Measurements from ENCODE around the gene KIF7. TPM values are rescaled to one million over a fixed set of nuclear protein-coding genes. Genes with fewer than 3 reads are reported as not detected.

The KIF7 gene
- total RNA-seq, 5 donors from 2014 or later (not counting 1 experiment from before 2014, with no cell fraction given) = 0.07 to 0.26 (median 0.20) TPM

DNA sequence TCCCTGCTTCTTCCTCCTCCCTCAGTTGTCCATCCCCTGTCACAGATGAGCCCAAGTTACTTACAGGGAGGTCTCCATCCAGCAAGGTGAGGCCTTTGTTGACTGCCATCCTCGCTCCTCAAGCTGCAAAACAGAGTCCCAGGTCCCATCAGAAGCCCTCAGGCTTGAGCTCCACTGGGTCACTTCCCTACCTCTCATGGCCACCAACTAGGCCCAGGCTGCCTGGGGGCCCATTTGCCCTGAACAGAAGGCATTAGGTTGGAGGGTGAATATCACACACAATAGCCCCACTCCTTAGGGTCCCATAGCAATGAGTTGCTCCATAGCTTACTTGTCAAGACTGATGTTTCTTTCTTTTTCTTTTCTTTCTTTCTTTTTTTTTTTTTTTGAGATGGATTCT is 22.1 kb upstream of the KIF7 start:
- no peak overlapping the region for H3K4me3 ChIP-seq (ENCODE audit: control insufficient read depth in 1 of 2, extremely low read depth in 1 of 2, low read length in 1 of 2)
- Mint-ChIP-seq H3K4me3 (no peak overlapping the region), H3K36me3 (peaks cover 13% of the 10 kb centered on the region), H3K27ac (no peak overlapping the region), H3K27me3 (peaks cover 0 to 4% of the 10 kb centered on the region in 2 donors), H3K4me1 (no peaks in the 10 kb centered on the region), H3K9me3 (no peaks in the 10 kb centered on the region)
- ATAC-seq (replicated peaks in 1 of 4) (no peak), DNase-seq (no peak)
- POLR2A ChIA-PET = no interaction called here
- H3K36me3 ChIP-seq (ENCODE audit: control insufficient read depth in 2 of 2, extremely low read depth in 1 of 2, insufficient read depth in 1 of 2, low read length in 1 of 2) = no peaks in the 10 kb centered on the region
- H3K27me3 ChIP-seq (replicated peaks in 1 of 2; ENCODE audit: control insufficient read depth in 2 of 2, extremely low read depth in 1 of 2, insufficient read depth in 2 of 2, low read length in 1 of 2) = peaks cover 0 to 2% of the 10 kb centered on the region in 2 experiments
- 67% methylated on average over 1 of the region's 1 CpG for WGBS (ENCODE audit: insufficient coverage)
- H3K27ac ChIP-seq (ENCODE audit: low read length) = no peak overlapping the region
- no peaks in the 10 kb centered on the region for H3K4me1 ChIP-seq (ENCODE audit: control insufficient read depth in 1 of 2, extremely low read depth in 1 of 2, insufficient read depth in 2 of 2, low read length in 2 of 2)
- H3K9me3 ChIP-seq = no peaks in the 10 kb centered on the region
- CTCF ChIA-PET = no interaction called here

- H3K4me3 Mint-ChIP-seq = no peak overlapping the region
- H3K27ac Mint-ChIP-seq = no peak overlapping the region
- ChIA-PET CTCF (no interaction called here), POLR2A (interaction anchor here in 1 of 2 donors (0.5 kb wide), 1 partner anchor 100 kb away, joined by 3 read pairs; no protein-coding TSS in a partner anchor)
- no CpG with 5 or more reads among the region's 6 CpGs for WGBS (ENCODE audit: insufficient coverage)
- Histone ChIP-seq H3K4me3 (ENCODE audit: control insufficient read depth in 1 of 2, extremely low read depth in 1 of 2, low read length in 1 of 2) (no peak overlapping the region), H3K27me3 (replicated peaks in 1 of 2; ENCODE audit: control insufficient read depth in 2 of 2, extremely low read depth in 1 of 2, insufficient read depth in 2 of 2, low read length in 1 of 2) (peaks cover 0 to 9% of the 10 kb centered on the region in 2 experiments), H3K4me1 (ENCODE audit: control insufficient read depth in 1 of 2, extremely low read depth in 1 of 2, insufficient read depth in 2 of 2, low read length in 2 of 2) (no peaks in the 10 kb centered on the region), H3K27ac (ENCODE audit: low read length) (no peak overlapping the region), H3K36me3 (ENCODE audit: control insufficient read depth in 2 of 2, extremely low read depth in 1 of 2, insufficient read depth in 1 of 2, low read length in 1 of 2) (no peaks in the 10 kb centered on the region), H3K9me3 (no peaks in the 10 kb centered on the region)
- peaks cover 0 to 4% of the 10 kb centered on the region in 2 donors for H3K27me3 Mint-ChIP-seq
- DNase-seq (no peak), ATAC-seq (replicated peaks in 1 of 4) (no peak)
- peaks cover 5% of the 10 kb centered on the region for H3K36me3 Mint-ChIP-seq
- H3K4me1 Mint-ChIP-seq = no peaks in the 10 kb centered on the region
- H3K9me3 Mint-ChIP-seq = no peaks in the 10 kb centered on the region
These were observed 20.3 kb upstream of the KIF7 start for GRCh38 chr15:89675606-89676005.

DNA sequence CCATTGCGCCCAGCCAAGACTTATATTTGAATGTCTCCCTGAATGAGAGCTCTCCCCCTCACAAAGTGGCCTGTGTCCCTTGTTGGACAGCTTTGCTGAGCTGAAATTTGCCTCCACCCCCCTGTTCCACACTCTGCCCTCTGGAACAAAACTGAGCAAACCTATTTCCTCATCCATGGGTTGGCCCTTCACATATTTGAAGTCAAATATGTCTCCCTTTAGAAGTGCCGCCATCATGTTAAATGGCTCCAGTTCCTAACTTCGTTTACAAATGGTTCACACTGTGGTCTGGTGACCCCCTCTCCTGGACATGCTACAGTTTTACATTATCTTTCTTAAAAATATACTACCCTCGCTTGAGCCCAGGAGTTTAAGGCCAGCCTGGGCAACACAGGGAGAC is 19.3 kb upstream of the KIF7 start:
- CTCF ChIA-PET = no interaction called here
- H3K4me3 Mint-ChIP-seq = no peak overlapping the region
- H3K4me1 Mint-ChIP-seq = no peaks in the 10 kb centered on the region
- Histone ChIP-seq H3K4me1 (ENCODE audit: control insufficient read depth in 1 of 2, extremely low read depth in 1 of 2, insufficient read depth in 2 of 2, low read length in 2 of 2) (no peaks in the 10 kb centered on the region), H3K36me3 (ENCODE audit: control insufficient read depth in 2 of 2, extremely low read depth in 1 of 2, insufficient read depth in 1 of 2, low read length in 1 of 2) (no peaks in the 10 kb centered on the region), H3K27ac (ENCODE audit: low read length) (no peak overlapping the region), H3K9me3 (no peaks in the 10 kb centered on the region), H3K4me3 (ENCODE audit: control insufficient read depth in 1 of 2, extremely low read depth in 1 of 2, low read length in 1 of 2) (no peak overlapping the region), H3K27me3 (replicated peaks in 1 of 2; ENCODE audit: control insufficient read depth in 2 of 2, extremely low read depth in 1 of 2, insufficient read depth in 2 of 2, low read length in 1 of 2) (peaks cover 0 to 14% of the 10 kb centered on the region in 2 experiments)
- peaks cover 0 to 4% of the 10 kb centered on the region in 2 donors for H3K27me3 Mint-ChIP-seq
- no peaks in the 10 kb centered on the region for H3K9me3 Mint-ChIP-seq
- no peaks in the 10 kb centered on the region for H3K36me3 Mint-ChIP-seq
- no peak overlapping the region for H3K27ac Mint-ChIP-seq
- 67% methylated on average over 3 of the region's 4 CpGs for WGBS (ENCODE audit: insufficient coverage)
- no peak for ATAC-seq (replicated peaks in 1 of 4)
- DNase-seq = no peak
- POLR2A ChIA-PET = no interaction called here

DNA sequence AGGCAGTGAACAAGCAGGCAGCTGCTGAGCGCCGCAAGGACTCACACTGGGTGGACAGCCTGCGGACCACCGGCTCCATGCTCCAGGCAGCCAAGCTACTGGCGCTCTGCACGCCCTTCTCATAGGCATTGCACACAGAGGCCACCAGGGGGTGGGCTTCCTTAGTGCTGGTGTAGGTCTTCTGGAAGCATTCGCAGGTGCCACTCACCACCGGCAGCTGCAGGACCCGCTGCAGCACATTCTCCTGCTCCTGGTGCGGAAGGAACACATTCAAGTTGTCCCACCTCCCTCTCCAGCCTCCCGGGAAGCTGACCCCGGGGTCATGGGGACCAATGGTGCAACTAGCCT is 17.9 kb upstream of the KIF7 start:
- H3K27me3 ChIP-seq (replicated peaks in 1 of 2; ENCODE audit: control insufficient read depth in 2 of 2, extremely low read depth in 1 of 2, insufficient read depth in 2 of 2, low read length in 1 of 2) = peaks cover 0 to 19% of the 10 kb centered on the region in 2 experiments
- Mint-ChIP-seq H3K27ac (no peak overlapping the region), H3K27me3 (peaks cover 2 to 6% of the 10 kb centered on the region in 2 donors), H3K36me3 (no peaks in the 10 kb centered on the region), H3K4me1 (no peaks in the 10 kb centered on the region), H3K9me3 (no peaks in the 10 kb centered on the region), H3K4me3 (no peak overlapping the region)
- peak in 1 of 35 experiments; percentile 10 for DNase-seq
- no peaks in the 10 kb centered on the region for H3K4me1 ChIP-seq (ENCODE audit: control insufficient read depth in 1 of 2, extremely low read depth in 1 of 2, insufficient read depth in 2 of 2, low read length in 2 of 2)
- CTCF ChIA-PET = no interaction called here
- H3K27ac ChIP-seq (ENCODE audit: low read length) = no peak overlapping the region
- 82% methylated on average over 8 of the region's 12 CpGs for WGBS (ENCODE audit: insufficient coverage)
- H3K4me3 ChIP-seq (ENCODE audit: control insufficient read depth in 1 of 2, extremely low read depth in 1 of 2, low read length in 1 of 2) = no peak overlapping the region
- no peaks in the 10 kb centered on the region for H3K9me3 ChIP-seq
- no peaks in the 10 kb centered on the region for H3K36me3 ChIP-seq (ENCODE audit: control insufficient read depth in 2 of 2, extremely low read depth in 1 of 2, insufficient read depth in 1 of 2, low read length in 1 of 2)
- ATAC-seq (replicated peaks in 1 of 4) = peak in 1 of 4 experiments; percentile 43
- POLR2A ChIA-PET = no interaction called here

- H3K9me3 Mint-ChIP-seq = no peaks in the 10 kb centered on the region
- H3K36me3 ChIP-seq (ENCODE audit: control insufficient read depth in 2 of 2, extremely low read depth in 1 of 2, insufficient read depth in 1 of 2, low read length in 1 of 2) = no peaks in the 10 kb centered on the region
- no peaks in the 10 kb centered on the region for H3K36me3 Mint-ChIP-seq
- peaks cover 0 to 19% of the 10 kb centered on the region in 2 experiments for H3K27me3 ChIP-seq (replicated peaks in 1 of 2; ENCODE audit: control insufficient read depth in 2 of 2, extremely low read depth in 1 of 2, insufficient read depth in 2 of 2, low read length in 1 of 2)
- no peaks in the 10 kb centered on the region for H3K4me1 ChIP-seq (ENCODE audit: control insufficient read depth in 1 of 2, extremely low read depth in 1 of 2, insufficient read depth in 2 of 2, low read length in 2 of 2)
- no peaks in the 10 kb centered on the region for H3K9me3 ChIP-seq
- ATAC-seq (replicated peaks in 1 of 4) = no peak
- no peaks in the 10 kb centered on the region for H3K4me1 Mint-ChIP-seq
- no peak for DNase-seq
- H3K4me3 Mint-ChIP-seq = no peak overlapping the region
- peaks cover 8 to 12% of the 10 kb centered on the region in 2 donors for H3K27me3 Mint-ChIP-seq
- no peak overlapping the region for H3K4me3 ChIP-seq (ENCODE audit: control insufficient read depth in 1 of 2, extremely low read depth in 1 of 2, low read length in 1 of 2)
- WGBS (ENCODE audit: insufficient coverage) = 91% methylated on average over 10 of the region's 12 CpGs
- ChIA-PET CTCF (no interaction called here), POLR2A (no interaction called here)
- H3K27ac Mint-ChIP-seq = no peak overlapping the region
- no peak overlapping the region for H3K27ac ChIP-seq (ENCODE audit: low read length)
These were observed 17.2 kb upstream of the KIF7 start for GRCh38 chr15:89672221-89673164.

GRCh38 chr15:89671687-89672086 is 16.4 kb upstream of the KIF7 start:
- peaks cover 0 to 22% of the 10 kb centered on the region in 2 experiments for H3K27me3 ChIP-seq (replicated peaks in 1 of 2; ENCODE audit: control insufficient read depth in 2 of 2, extremely low read depth in 1 of 2, insufficient read depth in 2 of 2, low read length in 1 of 2)
- no peaks in the 10 kb centered on the region for H3K36me3 ChIP-seq (ENCODE audit: control insufficient read depth in 2 of 2, extremely low read depth in 1 of 2, insufficient read depth in 1 of 2, low read length in 1 of 2)
- no peaks in the 10 kb centered on the region for H3K9me3 ChIP-seq
- H3K4me3 Mint-ChIP-seq = no peak overlapping the region
- no peak overlapping the region for H3K27ac ChIP-seq (ENCODE audit: low read length)
- no peaks in the 10 kb centered on the region for H3K4me1 ChIP-seq (ENCODE audit: control insufficient read depth in 1 of 2, extremely low read depth in 1 of 2, insufficient read depth in 2 of 2, low read length in 2 of 2)
- no peaks in the 10 kb centered on the region for H3K36me3 Mint-ChIP-seq
- WGBS (ENCODE audit: insufficient coverage) = 10% methylated on average over 3 of the region's 4 CpGs
- no peak overlapping the region for H3K27ac Mint-ChIP-seq
- H3K4me3 ChIP-seq (ENCODE audit: control insufficient read depth in 1 of 2, extremely low read depth in 1 of 2, low read length in 1 of 2) = no peak overlapping the region
- H3K9me3 Mint-ChIP-seq = no peaks in the 10 kb centered on the region
- POLR2A ChIA-PET = no interaction called here
- no peak for DNase-seq
- no peaks in the 10 kb centered on the region for H3K4me1 Mint-ChIP-seq
- CTCF ChIA-PET = no interaction called here
- no peak for ATAC-seq (replicated peaks in 1 of 4)
- H3K27me3 Mint-ChIP-seq = peaks cover 10 to 14% of the 10 kb centered on the region in 2 donors
